Measurements from ENCODE around the gene OLFML2A.
A peak's percentile ranks its signal among the peaks of the same experiment; 100 is the strongest.
"Not testable (repeated sequence)": the region's sequence is repeated elsewhere in the genome, so short reads cannot be mapped to it uniquely, and the experiment has no call there.

The OLFML2A gene

GRCh38 chr9:124761710-124762109 lies 15.2 kb upstream of the OLFML2A start:
- DNase-seq: no peak

GRCh38 chr9:124762633-124763032 lies 14.3 kb upstream of the OLFML2A start:
- DNase-seq: no peak

GRCh38 chr9:124764774-124765438 lies 12.0 kb upstream of the OLFML2A start:
- DNase-seq: no peak

GRCh38 chr9:124765439-124765835 lies 11.5 kb upstream of the OLFML2A start:
- no peak for DNase-seq

GRCh38 chr9:124766326-124766725 lies 10.6 kb upstream of the OLFML2A start:
- no peak for DNase-seq

- no peak for DNase-seq
Observed at GRCh38 chr9:124766815-124767554, 9.9 kb upstream of the OLFML2A start.

GRCh38 chr9:124767821-124768220 lies 9.1 kb upstream of the OLFML2A start:
- no peak for DNase-seq

GRCh38 chr9:124768334-124768733 lies 8.6 kb upstream of the OLFML2A start:
- DNase-seq: no peak

GRCh38 chr9:124768750-124769548 lies 8.0 kb upstream of the OLFML2A start:
- DNase-seq: no peak

- DNase-seq: peak in 1 of 2 experiments; percentile 16
Observed at GRCh38 chr9:124769549-124770358, 7.2 kb upstream of the OLFML2A start.

GRCh38 chr9:124770359-124771020 lies 6.4 kb upstream of the OLFML2A start:
- DNase-seq: peak in 1 of 2 experiments; percentile 22

- DNase-seq: peak; percentile 92 to 93
Observed at GRCh38 chr9:124771021-124771866, 5.7 kb upstream of the OLFML2A start, which contains the start of gene NR6A1. Gene NR6A1, minus strand, starts transcription at chr9:124771311.

GRCh38 chr9:124771867-124772679 lies 4.9 kb upstream of the OLFML2A start:
- peak in 1 of 2 experiments; percentile 40 for DNase-seq

GRCh38 chr9:124772877-124773276 lies 4.1 kb upstream of the OLFML2A start:
- DNase-seq: not testable (repeated sequence)

GRCh38 chr9:124773473-124774128 lies 3.3 kb upstream of the OLFML2A start:
- no peak for DNase-seq

- DNase-seq: peak; percentile 74 to 82
Observed at GRCh38 chr9:124774129-124774978, 2.6 kb upstream of the OLFML2A start.

GRCh38 chr9:124776618-124776953 lies 347 bp upstream of the OLFML2A start:
- DNase-seq: no peak

GRCh38 chr9:124778575-124779367 lies 1.8 kb downstream of the OLFML2A start:
- no peak for DNase-seq
